Glomerular endothelial cell (primary cell): ENCODE measurements around the gene NOXA1. TPM values are rescaled to one million over a fixed set of nuclear protein-coding genes. Genes with fewer than 3 reads are reported as not detected.

Source experiments
- DNase-seq: peaks from one replicate; pipeline ENCODE4 v3.0.0-alpha.2; 2011; ENCODE audit warnings: low read depth, low spot score; ENCODE audit errors: extremely low read depth
- total RNA-seq: library from RNA; depleted of rRNA; stranded (reverse); fragments of >200 nt; gene quantifications from 2 replicates; pipeline ENCODE4 v1.2.3, GENCODE V29; 2015

The NOXA1 gene
- total RNA-seq, 1 donor from 2014 or later = 1.2 TPM

DNA sequence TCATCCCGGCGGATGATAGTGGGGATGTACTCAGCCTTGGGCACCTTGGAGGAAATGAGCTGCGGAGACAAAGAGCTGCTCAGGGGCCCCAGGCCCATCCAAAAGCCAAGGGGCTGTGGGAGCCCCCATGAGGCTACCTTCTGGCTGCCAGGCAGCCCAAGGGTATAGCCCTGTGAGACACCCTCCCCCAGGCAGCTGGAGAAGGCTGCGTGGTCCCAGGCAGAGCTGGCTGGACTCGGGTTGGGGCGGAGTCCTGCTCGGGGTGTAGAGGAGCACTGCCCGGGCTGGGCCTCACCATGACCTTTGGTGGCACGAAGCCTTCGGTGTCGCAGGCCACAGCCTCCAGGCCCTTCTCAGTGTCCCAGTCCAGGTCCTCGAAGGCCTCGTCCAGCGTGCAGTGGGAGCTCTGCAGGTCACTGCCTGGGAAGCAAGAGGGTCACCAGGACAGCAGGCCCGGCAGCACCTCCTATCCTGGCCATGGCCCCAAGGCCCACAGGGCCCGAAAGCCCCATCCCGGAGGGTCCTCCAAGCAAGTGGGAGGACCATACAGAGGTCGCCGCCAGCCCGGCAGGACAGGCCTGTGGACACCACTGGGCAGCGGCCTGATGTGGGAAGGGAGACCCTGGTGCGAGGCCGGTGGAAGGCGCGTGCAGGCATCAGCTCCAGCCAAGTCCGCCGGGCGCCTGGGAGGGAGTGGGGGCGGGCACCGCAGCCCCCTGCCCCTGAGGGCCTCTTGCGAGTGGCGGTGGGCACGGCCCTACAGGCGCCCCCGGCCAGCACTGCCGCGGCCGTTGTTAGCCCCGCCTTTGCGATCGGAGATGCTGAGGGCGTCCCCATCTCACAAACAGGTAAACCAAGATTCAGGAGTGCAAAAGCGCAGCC, 29.8 kb downstream of the NOXA1 start:
- DNase-seq = no peak

DNA sequence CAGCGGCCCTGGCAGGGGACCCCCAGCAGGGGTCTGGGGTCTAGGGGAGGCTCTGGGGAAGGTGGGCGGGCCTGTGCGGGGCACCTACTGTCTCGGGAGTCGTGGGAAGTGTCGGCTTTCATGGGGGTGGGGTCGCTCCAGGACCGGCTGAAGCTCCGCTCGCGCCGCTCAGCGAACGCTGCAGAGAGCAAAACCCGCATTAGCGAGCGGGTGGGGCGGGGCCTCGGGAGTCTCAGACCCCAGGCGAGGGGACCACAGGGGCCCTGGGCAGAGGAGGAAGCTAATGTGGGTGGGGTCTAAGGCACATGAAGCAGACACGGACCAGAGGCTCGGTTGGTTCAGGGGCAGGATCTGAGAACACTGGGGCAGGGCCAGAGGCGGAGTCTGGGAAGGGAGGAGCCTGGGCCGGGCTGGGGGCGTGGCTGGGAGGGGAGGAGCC, 30.5 kb downstream of the NOXA1 start:
- no peak for DNase-seq

DNA sequence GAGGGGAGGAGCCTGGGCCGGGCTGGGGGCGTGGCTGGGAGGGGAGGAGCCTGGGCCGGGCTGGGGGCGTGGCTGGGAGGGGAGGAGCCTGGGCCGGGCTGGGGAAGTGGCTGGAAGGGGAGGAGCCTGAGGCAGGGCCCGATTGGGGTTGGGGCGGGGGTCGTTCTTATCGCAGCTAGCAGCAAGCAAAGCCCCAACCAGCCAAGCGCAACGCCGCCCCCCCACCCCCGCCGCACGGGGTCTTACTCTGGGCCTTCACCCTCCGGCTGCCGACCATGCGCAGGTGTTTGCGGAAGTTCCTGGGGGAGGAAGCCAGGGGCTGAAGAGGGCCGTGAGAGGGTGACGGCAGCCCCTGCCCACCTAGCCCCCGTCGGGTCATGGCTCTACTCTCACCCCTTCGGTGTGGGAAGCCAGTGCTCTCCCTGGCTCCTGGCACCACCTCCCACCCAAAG, 31.0 kb downstream of the NOXA1 start:
- no peak for DNase-seq

DNA sequence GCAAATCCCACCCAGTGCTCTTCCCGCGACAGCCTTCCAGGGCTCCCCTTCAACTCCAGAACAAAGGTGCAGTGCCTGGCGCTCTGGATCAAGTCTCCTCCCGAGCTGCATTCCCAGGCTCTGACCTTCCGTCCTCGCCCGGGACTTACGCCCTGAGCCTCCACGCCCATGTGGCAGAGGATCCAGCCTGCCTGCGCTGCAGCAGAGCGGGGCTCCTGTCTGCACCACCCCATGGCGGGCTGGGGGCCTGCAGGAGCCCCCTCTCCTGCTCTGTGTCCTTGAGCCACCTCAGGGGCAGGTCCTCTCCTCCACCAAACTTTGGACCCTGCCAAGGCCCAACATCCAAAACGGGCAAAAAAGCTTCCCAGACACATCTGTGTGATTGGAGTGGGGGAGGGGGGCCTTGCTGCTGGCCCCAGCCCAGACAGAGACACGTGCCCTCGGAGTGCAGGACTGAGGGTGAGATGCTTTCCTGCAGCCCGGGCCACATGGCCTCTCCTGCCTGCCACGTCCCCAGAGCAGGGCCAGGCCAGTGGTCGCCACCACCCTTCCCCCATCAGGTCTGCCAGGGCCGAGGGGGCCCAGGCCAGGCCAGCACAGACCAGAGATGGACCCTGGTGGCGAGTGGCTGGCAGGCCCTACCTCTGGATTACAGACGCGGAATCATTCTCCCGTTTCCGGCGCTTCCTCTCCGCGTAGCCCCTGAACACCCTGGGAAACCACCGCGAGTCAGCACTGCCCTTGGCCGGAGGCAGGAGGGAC, 31.6 kb downstream of the NOXA1 start:
- DNase-seq = no peak

DNA sequence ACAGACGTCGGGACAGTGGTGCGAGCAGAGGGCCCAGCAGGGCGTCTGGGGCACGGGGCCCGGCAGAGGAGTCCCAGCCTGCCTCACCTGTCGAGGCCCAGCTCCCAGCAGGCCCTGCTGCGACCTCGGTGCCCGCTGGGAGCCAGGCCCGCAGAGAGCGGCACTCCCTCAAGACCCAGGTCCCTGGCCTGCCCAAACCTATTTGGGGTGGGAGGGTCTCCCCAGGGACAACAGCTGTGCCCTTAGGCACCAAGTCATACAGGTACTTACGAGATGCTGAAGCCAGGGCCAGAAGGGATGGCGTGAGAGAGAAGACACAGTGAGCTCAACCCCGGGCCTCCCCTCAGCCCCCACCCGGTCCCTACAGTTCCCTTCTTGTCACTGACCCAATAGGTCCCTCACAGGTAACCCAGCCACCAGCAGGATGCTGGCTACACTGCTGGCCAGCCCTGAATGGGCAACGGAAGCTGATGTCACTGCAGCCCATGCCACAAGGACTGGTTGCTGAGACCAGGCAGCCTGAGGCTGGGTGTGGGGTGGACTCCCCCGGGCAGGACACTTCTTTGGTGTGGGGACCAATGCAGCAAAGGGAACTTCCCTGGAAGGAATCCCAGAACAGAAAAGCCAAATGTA, 32.3 kb downstream of the NOXA1 start:
- DNase-seq = no peak

DNA sequence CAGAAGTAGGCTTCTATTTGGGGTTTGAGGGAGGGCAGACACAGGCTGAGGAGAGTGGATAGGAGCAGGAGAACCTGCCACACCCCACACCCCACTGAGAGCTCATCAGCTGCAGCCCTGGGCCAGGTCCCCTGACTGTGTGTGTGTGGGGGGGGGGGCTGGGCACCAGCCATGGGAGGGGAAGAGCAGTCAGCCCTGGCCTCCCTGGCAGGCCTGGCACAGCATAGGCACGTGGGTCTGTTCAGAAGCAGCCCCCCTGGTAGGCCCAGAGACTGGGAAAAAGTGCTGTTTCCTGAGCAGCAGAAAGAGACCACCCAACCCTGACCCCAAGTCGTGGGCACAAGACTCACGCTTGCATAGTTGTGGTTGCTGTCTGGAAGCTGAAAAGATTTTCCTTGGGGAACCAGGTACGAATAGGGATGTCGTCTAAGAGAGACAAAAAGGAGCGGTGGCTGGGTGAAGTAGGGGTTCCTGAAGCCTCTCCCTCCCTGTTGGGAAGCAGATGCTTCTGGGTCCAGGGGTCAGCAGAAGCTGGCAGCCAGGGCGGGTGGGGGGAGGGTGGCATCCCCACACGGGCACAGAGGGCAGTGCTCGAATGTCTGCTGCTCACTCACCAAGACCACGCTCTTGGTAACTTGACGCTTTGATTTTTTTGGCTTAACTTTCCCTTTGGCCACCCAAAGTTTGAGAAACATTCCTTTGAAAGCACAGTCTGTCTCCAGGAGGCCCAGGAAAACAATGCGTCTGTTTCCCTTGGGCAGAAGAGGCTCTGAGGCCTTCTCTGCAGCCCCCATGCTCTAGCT, 33.1 kb downstream of the NOXA1 start:
- no peak for DNase-seq

DNA sequence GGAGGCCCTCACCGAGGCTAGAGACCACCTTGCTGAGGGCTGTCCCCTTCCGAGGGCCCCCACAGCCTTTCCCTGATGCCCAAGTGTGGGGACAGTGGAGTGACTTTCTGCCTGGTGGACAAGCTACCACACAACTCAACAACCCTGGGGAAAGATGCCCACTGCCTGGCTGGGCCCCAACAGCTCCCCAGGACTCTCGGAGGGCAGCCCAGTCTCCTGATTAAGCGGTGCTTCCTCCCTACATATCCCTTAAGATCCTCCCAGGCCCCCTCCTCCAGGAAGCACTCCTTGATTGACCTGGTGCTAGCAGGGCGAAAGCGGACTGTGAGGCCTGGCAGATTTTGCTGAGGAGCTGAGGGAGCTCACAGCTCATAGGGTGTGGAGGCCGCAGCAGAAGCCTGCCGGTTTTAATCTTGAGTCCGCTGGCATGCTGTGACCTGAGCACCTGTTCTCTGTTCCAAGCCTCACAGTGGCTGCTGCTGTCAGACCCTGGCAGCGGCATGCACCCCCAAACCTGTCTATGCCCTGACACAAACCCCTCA, 33.7 kb downstream of the NOXA1 start:
- DNase-seq = no peak

DNA sequence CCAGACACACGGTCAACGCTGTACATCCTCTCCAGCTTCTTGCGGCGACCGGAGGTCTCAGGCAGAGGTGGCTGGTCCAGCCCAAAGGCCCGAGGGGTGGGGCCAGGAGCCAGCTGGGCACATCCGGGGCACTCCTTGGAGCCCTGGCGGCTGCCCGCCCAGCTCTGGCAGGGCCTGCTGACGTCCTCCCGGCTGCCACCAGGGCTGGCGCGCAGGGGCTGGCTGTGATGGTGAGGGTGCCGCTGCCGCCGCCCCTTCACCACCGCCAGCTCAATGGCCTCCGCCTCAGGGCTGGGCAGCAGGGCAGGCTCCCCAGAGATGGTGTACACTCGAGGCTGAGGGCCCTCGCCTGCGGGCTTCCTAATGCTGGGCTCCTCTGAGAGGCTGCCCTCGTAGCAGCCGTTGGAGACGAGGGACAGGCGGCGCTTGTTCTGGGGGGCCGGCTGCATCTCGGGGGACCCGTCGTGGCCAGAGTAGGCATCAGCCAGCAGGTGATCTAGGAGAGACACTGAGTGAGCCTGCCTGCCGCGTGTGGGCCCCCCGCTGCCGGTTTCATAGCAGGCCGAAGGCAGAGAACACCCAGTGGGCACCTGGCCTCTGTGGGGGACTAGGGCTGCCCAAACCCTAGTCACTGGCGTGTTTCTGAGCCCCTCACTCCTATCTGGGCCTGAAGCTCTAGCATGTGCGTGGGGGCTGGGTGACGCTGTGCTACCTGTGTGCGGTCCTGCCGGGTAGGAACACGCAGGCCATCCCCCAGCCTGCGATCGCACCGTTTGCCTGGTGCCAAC, 34.4 kb downstream of the NOXA1 start:
- DNase-seq = no peak

DNA sequence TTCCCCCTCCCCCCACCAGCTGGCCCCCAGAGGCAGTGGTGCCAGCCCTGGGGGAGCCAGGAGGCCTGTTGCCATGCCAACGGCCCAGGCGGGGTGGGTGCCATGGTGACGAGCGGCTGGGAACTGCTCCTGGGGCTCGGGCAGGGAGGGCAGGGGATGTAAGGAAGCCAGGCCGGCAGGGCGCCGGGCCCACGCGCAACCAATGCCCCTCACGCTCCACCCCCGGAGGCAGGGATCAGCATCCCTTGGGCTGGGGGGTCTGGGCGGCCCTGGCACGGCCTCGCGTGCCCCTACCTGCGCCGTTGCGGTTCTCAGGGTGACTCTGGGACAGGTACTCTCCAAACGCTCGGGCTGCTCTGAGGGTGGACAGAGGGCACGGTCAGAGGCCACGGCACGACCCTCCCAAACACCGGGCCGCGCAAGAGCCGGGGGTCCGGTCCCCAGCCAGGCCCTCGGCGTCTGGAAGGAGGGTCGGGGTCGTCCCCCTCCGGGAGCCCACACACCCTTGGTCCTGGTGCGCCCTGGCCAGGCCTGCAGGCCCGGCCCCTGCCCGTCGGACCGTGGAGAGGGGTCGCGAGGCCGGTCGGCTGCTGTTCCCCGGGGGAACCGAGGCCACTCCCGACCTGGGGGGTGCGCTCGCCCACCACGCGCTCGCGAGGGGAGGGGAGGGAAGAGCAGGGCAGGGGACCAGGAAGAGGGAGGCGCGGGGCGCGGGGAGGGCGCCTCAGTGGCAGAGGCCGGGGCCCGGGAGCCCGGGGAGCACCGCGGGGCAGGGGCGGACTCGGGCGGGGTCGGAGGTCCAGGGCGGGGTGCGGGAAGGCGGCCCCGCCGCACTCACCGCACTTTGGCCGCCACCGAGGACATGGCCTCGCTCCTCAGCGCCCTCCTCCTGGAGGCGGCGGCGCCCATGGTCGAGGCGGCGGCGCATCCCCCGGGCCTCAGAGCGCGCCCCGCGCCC, 35.3 kb downstream of the NOXA1 start:
- DNase-seq = no peak

DNA sequence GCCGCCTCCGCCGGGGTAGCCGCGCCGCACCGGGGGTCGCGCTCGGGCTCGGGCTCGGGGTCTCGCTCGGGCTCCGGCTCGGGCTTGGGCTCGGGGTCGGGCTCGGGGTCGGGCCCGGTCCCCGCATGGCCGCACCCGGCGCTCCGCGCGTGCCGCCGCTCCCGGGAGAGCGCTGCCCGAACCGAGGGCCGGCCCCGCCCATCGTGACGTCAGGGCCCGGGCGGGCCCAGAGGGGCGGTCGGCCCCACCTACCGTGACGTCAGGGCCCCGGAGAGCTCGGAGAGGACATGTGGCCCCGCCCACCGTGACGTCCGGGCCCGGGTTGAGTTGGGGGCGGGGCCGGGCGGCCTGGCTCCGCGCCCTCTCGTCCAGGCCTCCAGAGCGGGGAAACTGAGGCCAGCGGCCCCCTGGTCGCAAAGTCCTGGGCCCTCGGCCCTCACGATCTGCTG, 36.0 kb downstream of the NOXA1 start, which contains the start of gene NSMF:
NSMF (minus strand) TSS at position 183 of the 449 bp plus-strand sequence. CDS start 232 bp downstream, outside the sequence.
- no peak for DNase-seq

DNA sequence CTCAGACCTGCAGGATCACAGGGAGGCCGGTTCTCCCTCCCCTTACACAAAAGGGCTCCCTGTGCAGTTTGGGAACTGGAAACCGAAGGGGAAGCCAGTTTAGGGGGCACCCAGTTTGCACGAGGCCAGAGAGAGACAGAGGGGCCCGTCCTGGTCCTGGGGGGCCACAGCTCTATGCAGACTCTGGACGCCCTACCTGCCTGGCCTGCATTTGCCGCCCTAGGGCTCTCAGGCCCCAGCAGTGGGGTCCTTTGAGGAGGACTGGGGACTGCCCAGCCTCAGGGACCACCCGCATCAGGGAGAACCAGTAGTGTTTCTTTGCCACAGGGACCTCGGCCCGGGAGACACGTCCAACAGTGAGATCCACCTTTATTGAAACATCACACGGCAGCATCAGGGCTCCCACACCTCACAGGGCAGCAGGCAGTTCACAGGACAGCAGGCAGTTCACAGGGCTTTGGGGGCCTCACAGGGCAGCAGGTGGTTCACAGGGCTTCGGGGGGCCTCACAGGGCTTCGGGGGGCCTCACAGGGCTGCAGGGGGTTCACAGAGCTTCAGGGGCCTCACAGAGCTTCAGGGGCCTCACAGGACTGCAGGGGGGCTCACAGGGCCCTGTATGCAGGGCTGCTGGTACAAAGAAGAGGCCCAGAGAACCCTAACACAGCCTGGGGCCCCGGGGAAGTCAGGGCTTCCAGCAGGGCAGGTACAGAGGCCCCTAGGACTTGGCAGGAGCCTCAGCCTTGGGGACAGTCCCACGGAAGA, 36.6 kb downstream of the NOXA1 start:
- no peak for DNase-seq

DNA sequence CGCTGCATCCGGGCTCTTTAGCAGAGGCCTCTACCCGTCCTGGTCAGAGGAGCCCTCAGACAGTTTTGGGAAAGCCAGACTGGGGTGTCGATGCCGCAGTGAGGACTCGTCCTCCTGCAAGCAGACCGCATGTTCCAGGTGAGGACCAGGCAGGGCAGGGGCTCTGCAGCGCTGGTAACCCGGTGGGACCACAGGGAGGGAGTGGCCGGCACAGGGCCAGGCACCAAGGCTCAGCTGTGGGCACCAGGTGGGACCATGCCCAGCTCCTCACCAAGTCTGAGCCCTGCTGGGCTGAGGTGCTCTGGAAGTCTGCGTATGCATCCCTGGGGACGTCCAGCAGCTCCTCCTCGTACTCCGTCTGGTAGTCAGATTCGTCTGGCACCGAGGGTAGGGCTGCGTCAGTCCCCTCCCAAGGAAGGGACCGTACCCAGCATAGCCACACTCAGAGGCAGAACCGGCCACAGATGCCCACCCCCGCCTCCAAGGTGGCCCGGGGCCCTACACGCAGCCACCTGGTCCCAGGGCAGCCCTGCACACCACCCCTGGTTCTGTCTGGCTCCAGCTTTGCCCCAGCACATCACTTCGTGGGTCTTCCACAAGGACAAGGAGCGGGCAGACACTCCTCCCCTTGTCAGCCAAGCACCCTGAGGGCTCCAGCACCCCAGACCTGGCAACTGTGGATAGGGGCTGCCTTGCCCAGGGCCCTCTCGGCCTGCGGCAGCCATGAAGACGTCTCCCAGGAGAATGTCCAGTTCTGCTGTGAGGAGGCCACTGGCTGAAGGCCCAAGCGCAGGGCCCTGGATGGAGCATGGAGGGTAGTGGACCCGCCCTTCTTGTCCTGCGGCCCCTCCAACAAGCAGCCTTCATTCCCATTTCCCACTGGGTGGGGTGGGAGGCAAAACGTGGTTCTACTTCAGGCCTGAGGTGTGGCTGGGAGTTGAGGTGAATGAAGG, 37.4 kb downstream of the NOXA1 start:
- DNase-seq = no peak

DNA sequence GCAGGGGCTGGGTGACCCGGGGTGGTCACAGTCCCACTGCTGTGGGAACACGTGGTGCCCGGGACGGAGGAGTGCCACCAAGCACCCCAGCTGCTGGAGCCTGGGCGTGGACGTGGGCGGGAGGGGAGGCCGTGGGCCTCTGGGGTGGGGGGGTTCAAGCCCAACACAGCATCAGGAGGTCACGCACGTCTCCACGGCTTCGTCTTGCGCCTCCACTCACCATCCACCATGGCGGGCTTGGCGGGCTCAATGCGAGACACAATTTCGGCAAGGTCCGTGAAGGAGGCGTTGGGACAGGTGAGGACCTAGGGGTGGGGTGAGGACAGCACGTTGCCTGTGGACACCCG, 38.1 kb downstream of the NOXA1 start:
- no peak for DNase-seq

DNA sequence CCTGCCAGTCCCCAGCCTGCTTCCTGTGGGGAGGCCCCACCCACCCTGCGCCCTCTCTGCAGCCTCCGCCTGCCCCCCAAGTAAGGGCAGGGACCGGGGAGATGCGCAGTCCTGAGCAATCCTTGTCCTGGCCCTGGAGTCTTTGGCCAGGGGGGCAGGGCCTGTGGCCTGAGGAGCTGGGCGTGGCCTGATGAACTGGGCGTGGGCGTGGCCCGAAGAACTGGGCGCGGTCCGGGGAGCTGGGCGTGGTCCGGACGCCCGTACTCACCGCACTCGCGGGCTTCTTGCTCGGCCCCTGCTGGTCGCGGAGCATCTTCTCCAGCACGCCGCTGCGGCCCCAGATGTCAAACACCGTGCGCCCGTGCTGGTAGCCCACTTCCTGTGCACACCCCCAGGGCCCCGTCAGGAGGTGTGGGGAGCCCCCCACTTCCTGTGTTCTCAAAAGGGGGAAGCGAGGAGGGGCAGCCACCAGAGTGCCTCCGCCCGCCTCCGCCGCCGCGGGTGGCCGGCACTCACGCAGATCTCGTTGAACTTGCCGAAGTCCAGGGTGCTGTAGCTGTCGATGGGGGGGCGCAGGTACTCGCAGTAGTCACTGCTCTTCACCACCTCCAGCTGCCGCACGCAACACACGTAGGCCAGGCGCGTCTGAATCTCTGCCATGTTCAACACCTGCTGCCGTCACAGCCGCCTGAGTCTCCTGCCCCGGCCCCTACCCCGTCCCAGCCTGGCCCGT, 38.6 kb downstream of the NOXA1 start:
- DNase-seq = no peak

DNA sequence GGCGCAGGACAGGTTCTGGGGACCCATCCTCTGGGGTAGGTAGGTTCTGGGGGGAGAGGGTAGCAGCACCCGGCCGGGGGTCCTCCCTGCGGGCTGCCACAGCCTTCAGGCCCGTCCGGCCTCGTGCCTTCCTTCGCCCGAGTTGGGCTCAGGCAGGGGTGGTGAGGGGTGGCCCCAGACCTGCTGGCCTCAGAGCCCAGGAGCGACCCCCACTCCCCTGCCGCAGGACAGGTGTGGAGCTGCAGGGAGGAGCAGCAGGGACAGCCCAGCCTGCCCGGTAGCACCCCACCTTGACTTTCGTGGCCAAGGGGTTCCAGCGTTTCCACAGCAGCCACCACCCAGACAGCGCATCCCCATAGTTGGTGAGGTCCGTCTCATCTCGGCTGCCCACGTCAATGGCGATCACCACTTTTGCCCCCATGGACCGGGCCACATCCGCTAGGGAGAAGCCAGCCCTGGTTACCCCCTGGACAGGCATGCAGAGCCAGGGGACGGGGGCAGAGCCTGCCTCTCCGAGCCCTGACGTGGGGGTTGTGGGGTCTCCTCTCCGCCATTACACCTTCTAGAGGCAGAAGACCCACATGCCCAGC, 39.3 kb downstream of the NOXA1 start:
- DNase-seq = no peak
